Measurements from ENCODE around the gene ABCC4.

- no peak for TF ChIP-seq CTCF (conservative IDR thresholded peaks at IDR 0.05; ENCODE audit: low read depth in 2 of 2)
- TF ChIP-seq POLR2AphosphoS5 (IDR thresholded peaks at IDR 0.05; ENCODE audit: low read depth), result no peak
- TF ChIP-seq EZH2 (IDR thresholded peaks at IDR 0.05; ENCODE audit: low read depth, unreplicated experiment), result no peak
- TF ChIP-seq EZH2phosphoT487 (IDR thresholded peaks at IDR 0.05; ENCODE audit: unreplicated experiment), result no peak
- no peak for TF ChIP-seq STAT1 (IDR thresholded peaks at IDR 0.05; ENCODE audit: unreplicated experiment)
- TF ChIP-seq NANOG (IDR thresholded peaks at IDR 0.05; ENCODE audit: borderline replicate concordance), result no peak
- TF ChIP-seq ETS1 (IDR thresholded peaks at IDR 0.05), result no peak
- no peak for TF ChIP-seq JUNB (IDR thresholded peaks at IDR 0.05; ENCODE audit: unreplicated experiment)
- no peak for TF ChIP-seq REST (IDR thresholded peaks at IDR 0.05; ENCODE audit: unreplicated experiment)
- TF ChIP-seq ZNF331 (CRISPR knock-in tag; IDR thresholded peaks at IDR 0.05; ENCODE audit: low read depth), result no peak
- no peak for TF ChIP-seq CREB1 (CRISPR knock-in tag; IDR thresholded peaks at IDR 0.05; ENCODE audit: low read depth)
These were observed 209.5 kb downstream of the ABCC4 start for GRCh38 chr13:95091755-95092154.
